ENCODE measurements around the gene BLM. TPM values are rescaled to one million over a fixed set of nuclear protein-coding genes. Genes with fewer than 3 reads are reported as not detected.

The BLM gene
- total and polyA plus RNA-seq, 2 donors (not counting 1 experiment from before 2014, with no cell fraction given) = 1.5 to 1.7 TPM

- TF ChIP-seq CTCF (conservative IDR thresholded peaks at IDR 0.05 in 1 of 2, IDR thresholded peaks at IDR 0.05 in 1 of 2; ENCODE audit: low read depth in 1 of 2, low read length in 2 of 2) (no peak), EZH2 (IDR thresholded peaks at IDR 0.05; ENCODE audit: low read length, missing control alignments) (no peak)
- H3K4me2 ChIP-seq (ENCODE audit: extremely low read depth, insufficient read depth, low read length) = no peak overlapping the region
- H3K27me3 ChIP-seq (ENCODE audit: control insufficient read depth, insufficient read depth, low read length) = no peaks in the 10 kb centered on the region
- H4K20me1 ChIP-seq (ENCODE audit: control insufficient read depth, extremely low read depth, insufficient read depth, low read length) = no peaks in the 10 kb centered on the region
- H3K36me3 ChIP-seq (ENCODE audit: control insufficient read depth, insufficient read depth, low read length) = no peaks in the 10 kb centered on the region
- no peak for DNase-seq (ENCODE audit: low read depth in 2 of 2)
- no peaks in the 10 kb centered on the region for H3K4me1 ChIP-seq (ENCODE audit: control insufficient read depth, extremely low read depth, insufficient read depth, low read length)
- H3K27ac ChIP-seq (ENCODE audit: insufficient read depth, low read length) = no peak overlapping the region
- no peak overlapping the region for H3K4me3 ChIP-seq (replicated peaks in 1 of 4; ENCODE audit: control extremely low read depth in 1 of 4, insufficient read depth in 1 of 4, low read depth in 3 of 4, low read length in 4 of 4)
- no peak overlapping the region for H3K9ac ChIP-seq (ENCODE audit: insufficient read depth, low read length)
- no peaks in the 10 kb centered on the region for H3K79me2 ChIP-seq (ENCODE audit: control insufficient read depth, insufficient read depth, low read length)
- H3K9me3 ChIP-seq (ENCODE audit: control insufficient read depth, insufficient read depth, low read depth, low read length) = no peaks in the 10 kb centered on the region
- H2AFZ ChIP-seq (ENCODE audit: low read length) = no peak overlapping the region
Measured at GRCh38 chr15:90711418-90711824, 5.7 kb upstream of the BLM start.

- Histone ChIP-seq H3K4me1 (ENCODE audit: control insufficient read depth, extremely low read depth, insufficient read depth, low read length) (no peaks in the 10 kb centered on the region), H3K36me3 (ENCODE audit: control insufficient read depth, insufficient read depth, low read length) (no peaks in the 10 kb centered on the region), H3K4me2 (ENCODE audit: extremely low read depth, insufficient read depth, low read length) (no peak overlapping the region), H3K9ac (ENCODE audit: insufficient read depth, low read length) (no peak overlapping the region), H3K9me3 (ENCODE audit: control insufficient read depth, insufficient read depth, low read depth, low read length) (no peaks in the 10 kb centered on the region), H3K4me3 (replicated peaks in 1 of 4; ENCODE audit: control extremely low read depth in 1 of 4, insufficient read depth in 1 of 4, low read depth in 3 of 4, low read length in 4 of 4) (no peak overlapping the region), H3K27ac (ENCODE audit: insufficient read depth, low read length) (no peak overlapping the region), H3K79me2 (ENCODE audit: control insufficient read depth, insufficient read depth, low read length) (no peaks in the 10 kb centered on the region), H2AFZ (ENCODE audit: low read length) (no peak overlapping the region), H4K20me1 (ENCODE audit: control insufficient read depth, extremely low read depth, insufficient read depth, low read length) (no peaks in the 10 kb centered on the region), H3K27me3 (ENCODE audit: control insufficient read depth, insufficient read depth, low read length) (no peaks in the 10 kb centered on the region)
- TF ChIP-seq EZH2 (IDR thresholded peaks at IDR 0.05; ENCODE audit: low read length, missing control alignments) = no peak
- no peak for TF ChIP-seq CTCF (conservative IDR thresholded peaks at IDR 0.05 in 1 of 2, IDR thresholded peaks at IDR 0.05 in 1 of 2; ENCODE audit: low read depth in 1 of 2, low read length in 2 of 2)
- no peak for DNase-seq (ENCODE audit: low read depth in 2 of 2)
Measured at GRCh38 chr15:90711842-90712241, 5.3 kb upstream of the BLM start.

- Histone ChIP-seq H3K4me1 (ENCODE audit: control insufficient read depth, extremely low read depth, insufficient read depth, low read length) (peaks cover 4% of the 10 kb centered on the region), H3K4me2 (ENCODE audit: extremely low read depth, insufficient read depth, low read length) (no peak overlapping the region), H3K9me3 (ENCODE audit: control insufficient read depth, insufficient read depth, low read depth, low read length) (no peaks in the 10 kb centered on the region), H2AFZ (ENCODE audit: low read length) (no peak overlapping the region), H3K27me3 (ENCODE audit: control insufficient read depth, insufficient read depth, low read length) (no peaks in the 10 kb centered on the region), H3K9ac (ENCODE audit: insufficient read depth, low read length) (no peak overlapping the region), H4K20me1 (ENCODE audit: control insufficient read depth, extremely low read depth, insufficient read depth, low read length) (no peaks in the 10 kb centered on the region), H3K36me3 (ENCODE audit: control insufficient read depth, insufficient read depth, low read length) (no peaks in the 10 kb centered on the region), H3K4me3 (replicated peaks in 1 of 4; ENCODE audit: control extremely low read depth in 1 of 4, insufficient read depth in 1 of 4, low read depth in 3 of 4, low read length in 4 of 4) (no peak overlapping the region), H3K79me2 (ENCODE audit: control insufficient read depth, insufficient read depth, low read length) (peaks cover 4% of the 10 kb centered on the region), H3K27ac (ENCODE audit: insufficient read depth, low read length) (no peak overlapping the region)
- TF ChIP-seq CTCF (conservative IDR thresholded peaks at IDR 0.05 in 1 of 2, IDR thresholded peaks at IDR 0.05 in 1 of 2; ENCODE audit: low read depth in 1 of 2, low read length in 2 of 2) = no peak
- TF ChIP-seq EZH2 (IDR thresholded peaks at IDR 0.05; ENCODE audit: low read length, missing control alignments) = no peak
- DNase-seq (ENCODE audit: low read depth in 2 of 2) = no peak
Measured at GRCh38 chr15:90713081-90713480, 4.1 kb upstream of the BLM start.
